Skin epidermis (tissue), 12 donors: Measurements from ENCODE around the gene CRIM1.
A peak's percentile ranks its signal among the peaks of the same experiment; 100 is the strongest.

Source experiments
- H3K27ac ChIP-seq, 21 experiments: fragments of 200-600 bp; sonication (generic) in 11 of 21; one replicate each; pipeline ENCODE4 v1.5.0; 2020; ENCODE audit warnings: mild to moderate bottlenecking in 3 of 21, inconsistent platforms in 2 of 21, moderate library complexity in 2 of 21
- H3K4me3 ChIP-seq, 7 experiments: fragments of 200-600 bp; sonication (generic) in 2 of 7; one replicate each; pipeline ENCODE4 v1.5.0; 2020; ENCODE audit warnings: inconsistent platforms in 2 of 7, mild to moderate bottlenecking in 2 of 7, moderate library complexity in 1 of 7

The CRIM1 gene

DNA sequence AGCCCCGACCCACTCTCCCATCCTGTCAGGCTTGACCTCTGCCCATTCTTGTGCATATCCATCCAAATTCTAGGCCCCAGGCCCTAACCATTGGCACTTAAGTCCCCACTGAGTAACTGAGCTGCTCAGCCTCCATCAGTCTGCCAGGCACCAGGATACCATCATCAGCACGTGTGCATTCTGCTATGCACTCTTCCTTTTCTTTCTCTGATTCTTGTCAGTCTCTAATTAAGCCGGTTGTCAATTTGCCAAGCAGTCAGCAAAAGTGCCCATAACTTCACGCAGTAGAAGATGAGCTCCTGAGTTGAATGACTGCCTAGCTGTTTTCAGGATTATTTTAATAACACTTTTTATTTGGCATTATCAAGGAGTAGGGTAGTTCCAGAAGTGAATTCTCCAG lies 135.2 kb downstream of the CRIM1 start:
- Histone ChIP-seq H3K4me3 (no peak overlapping the region), H3K27ac (no peak overlapping the region)

DNA sequence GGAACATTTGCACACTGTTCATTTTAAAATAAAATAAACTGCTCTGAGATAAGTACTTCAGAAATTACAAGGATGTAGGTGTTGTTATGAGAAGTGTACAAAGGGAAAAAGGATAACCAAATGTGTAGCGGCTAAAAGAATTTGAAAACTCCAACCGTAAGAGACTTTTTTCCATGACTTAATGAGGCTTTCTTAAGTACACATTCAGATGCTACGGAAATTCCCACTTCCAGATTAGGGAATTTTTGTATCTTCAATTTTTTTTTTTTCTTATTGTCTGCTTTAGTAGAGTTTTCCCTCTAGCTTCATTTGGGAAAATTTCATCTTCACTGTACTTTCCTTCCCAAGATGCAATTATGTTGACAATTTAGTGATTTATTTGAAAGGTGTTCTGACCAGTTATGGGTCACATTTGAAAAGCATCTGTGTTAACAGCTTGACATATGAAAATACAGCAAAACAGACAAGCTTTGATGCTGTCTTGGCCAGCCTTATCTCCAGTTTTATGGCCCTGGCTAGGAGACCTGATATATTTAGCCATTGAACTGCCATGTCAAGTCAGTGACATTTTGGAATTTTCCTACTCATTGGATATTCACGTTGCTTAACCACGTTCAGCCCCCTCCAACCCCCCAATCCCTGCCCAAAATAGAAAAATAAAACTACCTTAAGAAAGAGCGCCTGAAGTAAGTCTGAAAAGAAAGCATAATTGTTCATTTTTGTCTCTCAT lies 136.8 kb downstream of the CRIM1 start:
- no peak overlapping the region for H3K27ac ChIP-seq
- H3K4me3 ChIP-seq: no peak overlapping the region

DNA sequence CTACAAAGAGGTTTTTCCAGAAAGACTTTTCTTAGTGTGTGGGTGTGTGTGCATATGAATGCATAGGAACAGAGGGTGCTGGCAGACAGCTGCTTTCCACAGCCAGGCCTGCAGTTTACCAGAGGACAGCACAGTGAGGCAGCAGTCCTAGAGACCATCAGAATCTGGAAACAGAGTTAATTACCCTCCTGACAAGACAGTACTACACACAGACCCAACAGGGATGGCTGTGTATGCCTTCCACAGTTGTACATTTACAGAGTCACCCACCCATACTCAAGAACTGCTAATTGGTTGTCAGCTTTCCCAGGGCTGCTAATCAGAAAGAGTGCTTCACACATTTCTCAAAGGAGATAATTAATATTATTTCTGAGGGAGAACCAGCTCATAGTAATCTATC lies 137.7 kb downstream of the CRIM1 start:
- H3K4me3 ChIP-seq: no peak overlapping the region
- H3K27ac ChIP-seq: no peak overlapping the region

DNA sequence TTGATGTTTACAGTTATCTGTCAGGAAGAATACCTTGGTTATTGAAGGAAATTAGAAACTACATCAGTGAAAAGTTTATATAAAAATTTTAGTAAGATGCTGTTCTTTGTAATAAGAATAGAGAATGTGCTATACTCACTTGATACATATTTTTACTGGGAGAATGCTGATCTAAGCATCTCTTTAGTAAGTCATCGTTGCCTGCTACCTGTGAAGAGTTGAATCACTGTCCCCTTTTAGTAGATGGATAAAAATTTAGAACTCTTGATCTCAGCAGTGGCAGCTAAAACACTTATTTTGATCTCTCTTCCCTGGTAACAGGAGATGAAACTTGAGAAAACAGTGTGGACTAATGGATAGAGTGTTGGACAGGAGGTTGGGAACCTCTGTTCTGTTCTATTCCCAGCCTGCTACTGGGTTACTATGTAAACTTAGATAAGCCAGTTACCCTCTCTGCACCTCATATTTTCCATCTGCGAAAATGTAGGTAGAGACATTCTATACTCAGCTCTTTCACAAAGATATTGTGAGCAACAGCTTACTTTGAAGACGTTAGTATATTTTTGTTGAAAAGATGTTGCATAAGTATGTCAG lies 142.1 kb downstream of the CRIM1 start:
- H3K4me3 ChIP-seq: no peak overlapping the region
- no peak overlapping the region for H3K27ac ChIP-seq

DNA sequence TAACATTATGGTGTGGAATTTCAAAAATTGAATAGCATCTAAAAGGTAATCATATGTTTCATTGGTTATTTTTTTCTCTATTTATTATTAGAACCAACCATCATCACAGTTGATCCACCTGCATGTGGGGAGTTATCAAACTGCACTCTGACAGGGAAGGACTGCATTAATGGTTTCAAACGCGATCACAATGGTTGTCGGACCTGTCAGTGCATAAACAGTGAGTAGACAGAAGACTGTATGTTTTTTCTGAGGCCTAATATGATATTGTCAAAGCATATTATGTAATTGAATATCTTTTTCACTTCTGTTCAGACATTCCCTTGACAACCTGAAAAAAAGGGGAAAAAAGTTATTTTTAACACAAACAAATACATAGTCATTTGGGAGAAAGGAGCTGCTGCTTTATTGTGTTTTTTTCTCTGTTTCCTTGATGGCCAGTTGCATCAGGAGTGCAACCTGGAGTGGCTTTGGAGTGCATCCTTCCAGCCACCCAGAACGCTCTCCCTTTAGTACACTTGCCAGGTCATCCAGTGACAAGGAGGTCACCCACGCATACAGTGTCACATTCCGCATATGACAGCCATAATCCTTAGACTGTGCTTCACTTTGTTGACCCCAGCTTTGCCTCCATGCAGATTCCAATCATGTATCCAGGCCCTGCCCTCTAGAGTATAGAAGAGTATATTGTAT lies 143.7 kb downstream of the CRIM1 start:
- Histone ChIP-seq H3K4me3 (no peak overlapping the region), H3K27ac (no peak overlapping the region)

DNA sequence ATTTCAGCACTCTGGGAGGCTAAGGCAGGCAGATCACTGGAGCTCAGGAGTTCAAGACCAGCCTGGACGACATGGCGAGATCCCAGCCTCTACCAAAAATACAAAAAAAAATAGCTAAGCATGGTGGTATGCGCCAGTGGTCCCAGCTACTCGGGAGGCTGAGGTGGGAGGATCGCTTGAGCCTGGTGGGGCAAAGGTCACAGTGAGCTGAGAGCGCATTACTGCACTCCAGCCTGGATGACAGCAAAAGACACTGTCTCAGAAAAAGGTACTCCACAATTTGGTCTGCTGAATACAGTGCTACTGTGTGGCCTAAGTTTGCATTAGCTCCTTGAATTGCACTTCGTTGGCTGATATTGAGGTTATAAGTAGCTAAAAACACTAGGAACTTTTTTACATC lies 144.5 kb downstream of the CRIM1 start:
- Histone ChIP-seq H3K27ac (no peak overlapping the region), H3K4me3 (no peak overlapping the region)

GRCh38 chr2:36502081-36502480 lies 146.5 kb downstream of the CRIM1 start:
- Histone ChIP-seq H3K27ac (no peak overlapping the region), H3K4me3 (no peak overlapping the region)

DNA sequence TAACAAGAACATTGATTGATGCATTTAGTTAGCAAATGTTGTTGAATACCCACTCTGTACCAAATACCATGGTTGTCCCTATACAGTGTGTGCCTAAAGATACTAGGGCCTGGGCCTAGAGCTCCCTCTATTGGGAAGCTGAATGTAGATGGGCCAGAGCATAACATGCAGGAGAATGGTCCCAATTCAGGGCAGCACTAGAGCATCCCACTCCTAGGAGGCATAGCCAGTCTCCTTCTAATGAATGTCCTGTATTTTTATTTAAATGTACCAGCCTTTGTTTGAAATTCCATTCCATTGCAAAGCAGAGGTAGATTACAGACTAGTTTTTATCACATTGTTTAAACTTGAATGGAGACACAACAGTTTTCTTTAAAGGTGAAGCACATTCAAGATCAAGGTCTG lies 151.8 kb downstream of the CRIM1 start:
- no peak overlapping the region for H3K4me3 ChIP-seq
- H3K27ac ChIP-seq: no peak overlapping the region

DNA sequence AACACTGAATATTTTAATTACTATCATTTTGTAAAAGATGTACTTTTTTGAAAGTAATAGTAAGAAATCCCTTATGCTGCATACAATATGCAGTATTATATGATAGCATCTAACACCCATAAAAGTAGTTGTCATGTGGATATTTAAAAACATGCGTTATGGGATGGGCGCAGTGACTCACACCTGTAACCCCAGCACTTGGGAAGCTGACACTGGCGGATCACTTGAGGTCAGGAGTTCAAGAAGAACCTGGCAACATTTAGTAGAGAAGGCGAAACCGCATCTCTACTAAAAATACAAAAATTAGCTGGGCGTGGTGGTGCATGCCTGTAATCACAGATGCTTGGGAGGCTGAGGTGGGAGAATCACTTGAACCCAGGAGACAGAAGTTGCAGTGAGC lies 153.5 kb downstream of the CRIM1 start:
- Histone ChIP-seq H3K4me3 (no peak overlapping the region), H3K27ac (no peak overlapping the region)

- no peak overlapping the region for H3K4me3 ChIP-seq
- H3K27ac ChIP-seq: no peak overlapping the region
Measured at GRCh38 chr2:36511858-36512603, 156.5 kb downstream of the CRIM1 start.

DNA sequence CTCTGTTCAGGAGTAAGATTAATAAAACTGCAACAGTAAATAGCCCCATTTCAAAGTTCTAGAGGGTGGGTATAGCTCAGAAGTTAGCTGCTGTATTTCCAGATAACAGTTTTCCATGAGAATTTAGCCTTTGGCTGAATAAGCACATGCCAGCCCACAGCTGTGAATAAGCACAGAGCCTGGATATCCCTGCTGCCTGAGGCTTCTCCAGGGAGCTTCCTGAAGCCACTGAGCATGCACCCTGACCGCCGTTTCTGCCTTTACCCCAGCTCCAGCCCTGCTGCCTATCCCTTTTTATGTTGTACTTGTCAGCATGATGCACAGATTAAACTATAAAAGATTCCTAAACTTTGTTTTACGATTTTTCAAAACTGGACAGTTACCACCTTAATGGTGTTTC lies 157.1 kb downstream of the CRIM1 start:
- Histone ChIP-seq H3K27ac (no peak overlapping the region), H3K4me3 (no peak overlapping the region)

GRCh38 chr2:36513661-36514060 lies 158.1 kb downstream of the CRIM1 start:
- no peak overlapping the region for H3K4me3 ChIP-seq
- no peak overlapping the region for H3K27ac ChIP-seq

GRCh38 chr2:36515538-36515937 lies 160.0 kb downstream of the CRIM1 start:
- Histone ChIP-seq H3K4me3 (no peak overlapping the region), H3K27ac (no peak overlapping the region)

DNA sequence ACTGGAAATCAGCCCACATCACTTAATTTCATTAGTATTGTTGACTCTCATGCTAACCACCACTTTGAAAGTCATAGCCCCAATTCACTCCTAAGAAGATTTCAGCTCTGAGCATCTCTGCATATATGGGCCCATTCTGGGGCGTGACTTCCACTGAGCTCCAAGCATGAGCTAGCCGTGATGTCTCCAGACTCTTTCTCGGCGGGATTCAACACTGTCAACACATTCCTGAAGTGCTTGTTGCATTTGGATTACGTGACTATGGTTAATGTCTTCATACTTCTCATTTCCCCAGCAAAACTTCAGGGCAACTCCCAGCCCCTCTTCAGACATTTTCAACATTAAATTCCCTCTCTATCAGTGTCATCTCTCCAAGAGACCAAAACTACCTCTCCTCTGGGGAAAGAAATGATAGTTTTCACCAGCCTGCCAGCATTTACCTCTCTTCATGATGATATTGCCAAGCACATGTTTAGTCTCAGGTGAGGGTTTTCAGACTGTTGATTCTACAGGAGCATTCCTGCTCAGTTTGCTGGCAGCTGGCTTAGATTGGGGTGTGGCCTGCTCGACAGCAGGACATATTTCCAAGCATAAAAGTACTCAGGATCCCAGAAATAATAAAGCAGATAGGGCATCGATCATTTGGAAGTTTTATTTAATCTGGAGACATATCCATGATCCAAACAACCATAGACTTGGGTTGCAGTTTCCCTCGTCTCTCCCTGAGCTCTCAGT lies 160.7 kb downstream of the CRIM1 start:
- Histone ChIP-seq H3K4me3 (no peak overlapping the region), H3K27ac (no peak overlapping the region)

DNA sequence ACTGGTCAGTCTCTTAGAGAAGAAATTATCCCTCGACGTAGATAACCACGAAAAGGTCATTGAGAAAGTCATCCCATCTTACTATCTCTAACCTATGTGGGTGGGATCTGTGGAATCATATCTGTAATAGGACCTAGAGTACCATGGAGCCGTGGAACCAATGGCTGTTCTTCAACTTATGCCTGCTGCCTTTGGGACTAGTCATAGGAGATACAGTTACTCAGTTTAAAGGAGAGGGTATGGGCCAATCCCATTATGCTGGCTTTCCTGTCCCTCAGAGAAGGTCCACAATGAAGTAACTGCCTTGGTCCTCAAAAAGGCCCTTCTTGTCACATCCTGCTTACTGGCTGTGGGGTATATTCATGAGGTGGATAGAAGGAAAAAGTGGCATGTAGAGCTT lies 164.9 kb downstream of the CRIM1 start:
- Histone ChIP-seq H3K27ac (no peak overlapping the region), H3K4me3 (no peak overlapping the region)

DNA sequence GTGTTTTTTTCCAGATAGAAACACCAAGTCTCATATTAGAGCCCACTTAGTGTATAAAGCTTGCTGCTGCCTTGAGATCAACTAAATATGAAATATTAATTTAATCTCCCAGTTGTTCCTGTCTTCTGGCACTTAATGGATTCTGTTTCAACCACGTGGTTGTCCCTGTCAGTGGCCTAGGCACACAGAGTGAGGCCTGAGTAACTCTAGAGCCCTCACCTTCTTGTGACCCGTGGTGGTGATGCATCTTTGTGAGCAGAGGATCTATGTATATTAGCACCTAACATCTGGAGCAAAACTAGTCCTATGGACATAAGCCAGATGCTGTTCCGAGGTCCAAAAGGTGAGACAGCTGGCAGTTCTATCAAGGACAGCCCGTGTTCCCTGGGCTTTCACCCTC lies 167.6 kb downstream of the CRIM1 start:
- H3K27ac ChIP-seq: no peak overlapping the region
- no peak overlapping the region for H3K4me3 ChIP-seq

DNA sequence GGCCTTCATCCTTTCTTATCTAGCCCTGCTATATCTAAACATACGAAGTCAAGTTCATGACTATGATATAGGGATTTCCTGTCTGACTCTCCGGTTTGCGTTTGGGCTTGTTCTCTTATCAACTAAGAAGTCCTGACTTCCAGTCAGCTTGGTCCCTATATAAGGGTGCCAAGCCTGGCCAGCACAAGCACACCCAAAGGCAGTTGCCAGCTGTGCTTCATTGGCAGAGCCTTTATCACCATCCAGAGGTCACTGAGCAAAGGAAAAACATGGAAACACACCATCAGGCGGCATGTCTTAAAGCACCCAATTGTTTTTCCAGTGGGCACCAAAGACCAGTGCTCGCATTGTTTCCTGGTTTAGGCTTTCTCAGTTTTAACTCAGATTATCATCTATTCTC lies 169.7 kb downstream of the CRIM1 start:
- no peak overlapping the region for H3K4me3 ChIP-seq
- no peak overlapping the region for H3K27ac ChIP-seq

DNA sequence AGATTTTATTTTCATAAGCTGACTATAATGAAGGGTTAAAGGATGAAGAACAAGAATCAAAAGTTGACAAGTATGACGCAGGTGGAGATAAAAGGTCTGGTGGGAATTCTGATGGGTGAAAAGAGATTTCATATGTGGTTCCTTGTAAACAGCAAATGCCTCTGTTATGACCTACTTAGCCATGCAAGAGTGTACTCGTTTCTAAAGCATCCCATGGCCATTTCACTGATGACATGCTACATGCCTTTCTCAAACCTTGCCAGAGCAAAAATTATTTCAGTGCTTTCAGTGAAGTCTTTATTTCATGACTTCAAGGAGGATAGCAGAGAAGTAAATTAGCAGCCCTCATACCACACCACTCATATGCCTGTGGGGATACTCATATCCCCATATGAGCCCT lies 170.6 kb downstream of the CRIM1 start:
- Histone ChIP-seq H3K4me3 (no peak overlapping the region), H3K27ac (no peak overlapping the region)

- Histone ChIP-seq H3K27ac (no peak overlapping the region), H3K4me3 (no peak overlapping the region)
Measured at GRCh38 chr2:36528274-36528673, 172.7 kb downstream of the CRIM1 start.

DNA sequence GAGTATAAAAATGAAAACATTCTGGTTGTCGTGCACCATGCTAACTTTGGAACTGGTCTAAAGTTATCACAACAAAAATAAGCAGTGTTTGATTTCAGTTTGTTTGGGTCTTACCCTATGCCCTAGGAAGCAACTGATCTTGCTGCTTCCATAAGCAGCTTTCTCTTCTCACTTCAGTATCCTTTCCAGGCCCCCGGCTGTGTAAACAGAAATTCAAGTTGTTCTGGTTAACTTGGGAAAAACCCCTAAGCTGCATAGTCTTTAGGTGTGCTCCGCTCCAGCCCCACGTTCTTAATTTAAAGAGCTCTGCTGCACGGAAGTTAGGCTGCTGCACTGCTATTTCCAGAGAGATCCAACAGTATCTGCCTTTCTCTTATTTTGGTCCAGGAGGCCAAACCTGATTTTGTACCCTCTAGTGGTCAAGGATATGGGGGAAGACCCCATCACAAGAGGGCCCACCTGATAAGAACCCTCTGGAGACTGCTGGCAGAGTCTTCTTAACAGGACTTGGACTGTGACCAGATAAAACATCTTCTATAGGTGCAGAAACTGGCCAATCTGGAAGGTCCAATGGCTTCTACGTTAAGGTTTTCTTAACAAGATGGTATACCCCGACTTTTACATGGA lies 173.3 kb downstream of the CRIM1 start:
- peak overlapping the region in 2 of 21 experiments; percentile 5 to 10 for H3K27ac ChIP-seq
- H3K4me3 ChIP-seq: no peak overlapping the region
